Measurements from ENCODE around the gene TNFRSF13B.
"Not testable (repeated sequence)": the region's sequence is repeated elsewhere in the genome, so short reads cannot be mapped to it uniquely, and the experiment has no call there.

The TNFRSF13B gene

DNA sequence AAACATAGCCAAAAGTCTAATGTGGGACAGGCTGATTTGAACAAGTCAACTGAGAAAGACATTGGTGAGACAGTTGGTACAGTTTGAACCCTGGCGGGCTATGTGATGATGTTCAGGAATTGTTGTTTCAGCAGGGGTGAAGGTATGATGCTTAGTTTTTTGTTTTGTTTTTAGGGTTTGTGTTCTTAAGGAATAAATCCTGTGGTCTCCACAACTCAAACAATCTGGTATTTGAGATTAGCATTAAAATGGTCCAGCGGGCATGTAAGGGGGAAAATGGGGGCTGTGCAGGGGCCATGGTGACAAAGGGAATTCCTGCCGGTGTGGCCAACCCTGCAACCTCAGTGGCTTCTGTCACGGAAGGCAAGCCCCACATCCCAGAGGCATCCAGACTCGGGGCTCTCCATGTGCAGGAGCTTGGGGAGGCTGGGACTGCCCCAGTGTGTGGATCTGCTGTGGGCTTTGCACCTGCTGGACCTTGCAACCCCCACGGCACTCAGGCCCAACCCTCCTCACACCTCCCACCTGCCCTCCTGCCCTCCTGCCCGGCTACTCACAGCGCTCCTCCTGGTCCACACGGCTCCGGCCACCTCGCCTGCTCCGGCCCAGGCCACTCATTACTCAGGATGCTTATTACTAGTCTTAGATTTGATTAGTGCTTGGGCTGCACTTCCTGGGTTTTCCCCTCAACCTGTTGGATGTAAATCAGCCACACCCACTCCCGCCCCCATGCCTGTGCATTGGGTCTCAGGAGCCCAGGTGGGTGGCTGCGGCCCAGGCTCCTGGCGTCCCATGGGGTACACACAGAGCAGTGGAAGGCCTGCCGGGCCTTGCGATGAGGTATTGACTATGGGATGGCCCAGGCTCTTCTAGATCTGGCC, at the start of gene TNFRSF13B:
Gene TNFRSF13B, minus strand, starts transcription at position 661 of the 881 bp plus-strand sequence. Its CDS starts 43 bp downstream, at position 618.
- no peak for DNase-seq

DNA sequence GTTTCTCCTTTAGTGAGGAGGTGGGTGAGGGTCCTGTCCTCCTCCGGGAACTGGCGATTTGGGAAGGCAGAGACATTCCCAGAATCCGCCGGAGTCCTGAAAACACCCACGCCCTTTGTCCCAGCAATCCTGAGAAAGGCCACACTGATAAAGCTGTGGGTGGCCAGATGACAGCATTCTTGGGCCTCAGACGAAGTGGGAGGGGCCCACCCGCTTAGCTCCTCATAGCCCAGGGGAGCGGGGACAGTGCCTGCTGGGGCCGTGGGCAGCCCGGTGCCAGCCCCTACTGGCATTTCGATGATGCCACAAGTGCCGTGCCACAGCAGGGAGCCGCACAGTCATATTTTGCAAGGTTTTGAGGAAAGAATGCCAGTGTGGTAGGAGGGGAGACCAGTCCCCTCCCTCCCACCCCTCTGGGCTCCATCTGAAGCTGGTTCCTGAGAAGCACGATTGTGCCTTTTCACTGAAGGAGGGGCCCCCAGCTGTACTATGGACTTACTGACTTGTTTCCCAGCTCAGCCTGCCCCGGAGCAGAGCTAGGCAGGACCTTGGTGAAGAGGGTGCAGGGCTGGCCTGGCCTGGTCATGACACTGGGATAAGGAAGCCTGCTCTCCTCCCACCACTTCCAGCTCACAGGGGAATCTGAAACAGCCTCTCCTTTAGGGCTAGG, 49.4 kb upstream of the TNFRSF13B start:
- no peak for DNase-seq

DNA sequence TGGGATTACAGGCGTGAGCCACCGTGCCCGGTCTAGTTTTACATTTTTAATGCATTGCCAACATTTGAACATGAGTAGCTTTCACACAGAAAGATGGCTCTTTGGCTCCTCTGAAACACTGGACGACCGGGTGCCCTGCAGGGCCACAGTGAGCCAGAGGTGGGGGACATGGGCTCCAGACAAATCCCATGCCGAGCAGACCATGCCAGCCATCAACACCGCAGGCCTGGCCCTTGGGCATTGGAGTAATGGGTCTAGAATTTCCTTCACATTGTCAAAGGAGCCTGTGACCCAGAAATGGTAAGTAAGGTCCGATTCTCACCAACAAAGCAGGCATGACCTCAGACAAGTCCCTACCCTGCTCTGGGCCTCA, 48.9 kb upstream of the TNFRSF13B start:
- no peak for DNase-seq

DNA sequence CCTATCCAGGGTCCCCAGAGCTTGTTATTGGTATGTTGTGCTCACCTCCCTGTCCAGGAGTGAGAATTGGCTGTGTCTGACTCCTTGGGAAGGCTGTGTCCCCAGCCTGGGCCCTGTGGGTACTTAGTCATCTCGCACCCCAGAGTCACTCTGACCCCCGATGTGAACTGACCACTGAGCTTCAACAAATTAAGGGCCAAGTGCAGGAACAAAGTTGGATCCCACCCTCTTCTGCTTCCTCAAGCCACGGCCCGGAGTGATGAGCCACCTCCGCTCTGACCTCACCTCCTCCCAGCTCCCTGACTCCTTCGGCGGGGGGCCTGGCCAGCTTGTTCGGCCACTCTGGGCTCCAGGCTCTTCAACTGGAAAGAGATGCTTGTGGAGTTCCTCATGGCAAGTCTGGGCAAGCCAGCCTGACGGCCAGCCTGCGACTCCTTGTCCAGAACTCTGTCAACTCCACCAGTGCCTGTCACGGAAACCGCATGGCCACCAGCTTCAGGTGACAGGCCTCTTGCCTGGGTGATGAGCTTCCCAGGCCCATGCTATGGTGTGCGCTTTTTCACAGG, 48.1 kb upstream of the TNFRSF13B start:
- no peak for DNase-seq

DNA sequence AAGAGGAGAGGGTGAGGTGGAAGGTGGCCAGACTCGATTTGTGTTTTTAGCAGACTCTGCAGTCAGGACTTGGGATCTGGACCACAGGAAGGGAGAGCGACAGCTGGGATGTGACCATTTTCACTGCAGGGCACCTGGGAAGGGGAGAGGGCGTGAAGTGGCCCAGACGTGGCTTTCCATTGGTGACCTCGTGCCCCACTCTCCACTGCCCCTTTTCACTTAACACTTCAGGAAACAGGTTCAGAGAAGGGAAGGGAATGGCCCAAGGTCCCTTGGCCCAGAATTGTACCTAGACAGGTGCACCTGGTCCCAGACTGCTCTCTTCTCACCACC, 47.5 kb upstream of the TNFRSF13B start:
- DNase-seq = no peak

DNA sequence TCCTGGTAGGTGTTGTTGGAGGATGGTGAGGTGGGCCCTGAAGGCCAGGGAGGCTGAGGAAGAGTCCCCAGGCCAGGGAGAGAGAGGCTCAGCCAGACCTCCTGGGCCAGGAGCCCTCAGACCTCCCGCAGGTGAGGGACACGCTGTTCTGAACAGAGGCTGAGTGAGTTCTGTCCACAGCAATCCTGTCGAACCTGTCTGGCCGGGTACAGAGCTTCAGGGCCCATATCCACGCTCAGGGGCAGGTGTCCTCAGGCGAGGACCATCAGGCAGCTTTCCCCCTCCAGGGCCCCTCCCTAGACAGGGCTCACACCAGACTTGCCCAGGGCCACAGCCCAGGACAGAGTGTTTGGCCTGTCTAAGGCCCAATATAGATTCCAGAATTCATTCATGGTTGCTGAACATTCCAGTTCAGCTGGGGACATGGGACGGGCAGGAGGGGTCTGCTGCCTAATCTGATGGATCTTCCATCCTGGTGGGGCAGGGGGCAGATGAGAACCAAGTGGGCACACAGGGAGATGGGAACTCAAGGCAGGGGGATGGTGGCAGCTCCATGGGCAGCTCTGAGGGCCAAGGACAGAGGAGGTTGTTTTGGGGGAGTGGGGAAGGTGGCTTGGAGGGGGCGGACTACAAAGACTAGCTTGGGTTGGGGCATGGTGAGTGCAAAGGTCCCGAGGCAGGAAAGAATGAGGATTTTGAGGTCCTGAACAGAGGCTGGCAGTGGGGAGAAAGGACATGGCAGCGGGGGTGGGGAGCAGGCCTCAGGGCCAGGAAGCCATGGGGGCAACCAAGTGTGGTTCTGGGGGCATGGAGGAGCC, 46.9 kb upstream of the TNFRSF13B start:
- no peak for DNase-seq

DNA sequence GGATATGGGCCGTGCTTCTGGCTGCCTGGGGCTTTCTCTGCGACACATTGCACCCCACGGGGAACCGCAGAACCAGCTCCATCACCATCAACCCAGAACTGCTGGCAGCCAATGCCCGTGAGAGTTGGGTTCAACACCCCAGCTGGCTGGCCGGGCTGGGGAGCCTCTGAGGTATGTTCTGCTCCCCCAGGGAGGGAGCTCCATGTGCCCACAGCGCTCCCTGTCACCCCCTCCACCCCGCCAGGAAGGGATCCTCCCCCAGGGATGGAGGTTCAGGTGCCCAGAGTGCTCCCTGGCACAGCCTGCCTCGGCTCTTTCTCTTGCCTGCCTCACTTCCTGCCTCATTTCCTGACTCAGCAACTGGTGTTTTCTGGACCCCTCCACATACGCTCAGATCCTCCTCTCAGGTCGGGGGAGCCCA, 46.1 kb upstream of the TNFRSF13B start:
- DNase-seq = no peak

DNA sequence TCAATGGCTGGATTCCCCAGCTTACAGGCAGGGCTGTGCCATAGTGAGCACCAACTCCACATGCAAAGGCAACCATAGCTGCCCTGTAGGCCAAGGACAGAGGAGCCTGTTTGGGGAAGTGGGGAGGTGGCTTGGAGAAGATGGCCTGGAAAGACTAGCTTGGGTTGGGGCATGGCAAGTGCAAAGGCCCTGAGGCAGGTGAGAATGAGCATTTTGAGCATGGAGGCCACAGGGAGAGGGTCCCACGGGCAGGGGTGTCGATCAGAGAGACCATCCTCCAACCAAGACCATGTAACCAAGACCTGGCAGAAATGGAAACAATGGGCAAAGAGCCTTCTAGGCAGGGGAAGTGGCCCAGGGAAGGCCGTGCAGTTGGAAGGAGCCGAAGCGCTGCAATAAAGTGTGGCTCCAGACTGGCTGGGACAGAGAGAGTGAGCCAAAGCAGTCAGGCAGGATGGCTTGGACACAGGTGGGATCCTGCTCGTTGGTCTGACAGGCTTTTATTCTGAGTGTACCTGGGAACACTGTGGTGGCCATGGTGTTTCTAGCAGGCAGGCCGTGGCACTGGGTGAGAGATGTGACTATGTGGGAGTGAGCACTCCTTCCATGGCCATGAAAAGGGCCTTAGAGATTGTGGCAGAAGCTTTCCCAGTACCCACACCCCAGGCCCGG, 45.6 kb upstream of the TNFRSF13B start:
- no peak for DNase-seq

DNA sequence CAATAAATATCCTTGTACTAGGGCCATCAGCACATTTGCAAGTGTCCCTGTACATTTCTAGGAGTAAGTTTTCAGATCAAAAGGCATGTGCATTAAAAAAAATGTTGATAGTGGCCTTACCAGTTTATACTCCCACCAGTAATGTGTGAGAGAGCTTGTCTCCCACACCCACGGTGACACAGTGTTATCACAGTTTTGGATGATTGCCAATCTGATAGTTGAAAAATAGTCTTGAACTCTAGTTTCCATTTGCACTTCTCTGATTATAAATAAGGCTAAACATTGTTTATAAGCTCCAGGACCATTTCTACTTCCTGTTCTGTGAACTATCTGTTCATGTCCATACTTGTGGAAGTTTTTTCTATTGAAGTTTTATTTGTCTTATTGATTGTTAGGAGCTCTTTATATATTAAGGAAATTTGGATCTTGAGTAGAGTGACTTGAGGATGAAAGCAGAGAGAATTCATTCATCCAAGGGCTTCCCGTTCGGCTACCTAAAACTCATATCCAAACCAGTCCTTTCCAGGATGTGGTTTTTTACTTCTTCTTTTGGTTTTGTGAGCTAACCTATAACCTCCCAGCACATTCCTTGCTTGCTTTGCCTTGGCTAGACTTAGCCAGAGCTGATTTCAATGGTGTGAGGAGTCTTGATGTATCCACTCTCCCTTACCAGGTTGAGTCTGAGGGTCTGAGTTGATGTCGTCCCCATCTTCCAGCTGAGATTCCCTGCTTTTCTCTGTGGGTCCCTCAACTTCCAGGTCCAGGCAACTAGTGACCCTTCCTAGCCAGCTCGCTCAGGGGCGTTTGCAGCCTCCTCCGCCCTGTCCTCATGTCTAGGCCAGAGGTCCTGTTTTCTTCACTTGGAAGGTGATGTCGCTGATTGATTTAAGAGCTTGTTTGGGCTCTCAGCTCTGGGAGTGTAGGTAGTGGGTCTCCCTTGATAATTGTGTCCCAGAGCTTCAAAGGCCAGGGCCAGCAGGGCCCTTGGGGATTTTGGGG, 44.6 kb upstream of the TNFRSF13B start:
- not testable (repeated sequence) for DNase-seq

DNA sequence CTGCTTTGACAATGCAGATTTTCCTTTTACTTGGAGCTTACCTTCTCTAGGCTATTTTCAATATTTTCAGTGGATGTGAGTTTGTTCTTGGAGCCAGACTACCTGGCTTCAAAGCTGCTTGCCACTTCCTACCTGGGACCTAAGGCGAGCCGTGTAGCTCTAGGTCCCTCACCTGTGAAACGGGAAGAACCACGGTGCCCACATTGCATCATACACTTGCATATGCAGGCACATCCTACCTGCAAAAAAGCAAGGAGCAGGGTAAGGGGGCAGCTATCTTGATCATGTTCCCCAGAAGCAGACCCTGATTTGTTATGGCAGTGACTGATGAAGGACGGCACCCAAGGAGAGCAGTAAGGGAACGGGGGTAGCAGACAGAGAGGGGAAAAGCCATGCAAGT, 43.3 kb upstream of the TNFRSF13B start:
- no peak for DNase-seq

DNA sequence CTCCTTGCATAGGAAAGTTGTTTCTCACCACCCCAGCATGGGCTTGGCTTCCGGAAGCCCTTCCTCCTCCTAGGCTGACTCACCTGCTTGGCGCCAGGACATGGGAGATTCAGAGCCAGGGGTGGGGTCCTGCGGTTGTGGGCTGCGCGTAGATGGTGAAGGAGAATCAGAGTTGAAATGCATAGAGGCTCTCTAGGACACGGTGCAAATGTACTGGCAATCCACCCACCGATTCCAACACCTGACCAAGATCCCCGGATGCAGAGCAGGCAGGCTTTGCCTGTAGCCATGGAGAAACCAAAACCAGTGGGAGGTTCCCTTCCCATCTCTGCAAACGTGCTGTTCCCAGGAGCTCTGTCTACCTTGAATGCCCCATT, 42.8 kb upstream of the TNFRSF13B start:
- DNase-seq = not testable (repeated sequence)

DNA sequence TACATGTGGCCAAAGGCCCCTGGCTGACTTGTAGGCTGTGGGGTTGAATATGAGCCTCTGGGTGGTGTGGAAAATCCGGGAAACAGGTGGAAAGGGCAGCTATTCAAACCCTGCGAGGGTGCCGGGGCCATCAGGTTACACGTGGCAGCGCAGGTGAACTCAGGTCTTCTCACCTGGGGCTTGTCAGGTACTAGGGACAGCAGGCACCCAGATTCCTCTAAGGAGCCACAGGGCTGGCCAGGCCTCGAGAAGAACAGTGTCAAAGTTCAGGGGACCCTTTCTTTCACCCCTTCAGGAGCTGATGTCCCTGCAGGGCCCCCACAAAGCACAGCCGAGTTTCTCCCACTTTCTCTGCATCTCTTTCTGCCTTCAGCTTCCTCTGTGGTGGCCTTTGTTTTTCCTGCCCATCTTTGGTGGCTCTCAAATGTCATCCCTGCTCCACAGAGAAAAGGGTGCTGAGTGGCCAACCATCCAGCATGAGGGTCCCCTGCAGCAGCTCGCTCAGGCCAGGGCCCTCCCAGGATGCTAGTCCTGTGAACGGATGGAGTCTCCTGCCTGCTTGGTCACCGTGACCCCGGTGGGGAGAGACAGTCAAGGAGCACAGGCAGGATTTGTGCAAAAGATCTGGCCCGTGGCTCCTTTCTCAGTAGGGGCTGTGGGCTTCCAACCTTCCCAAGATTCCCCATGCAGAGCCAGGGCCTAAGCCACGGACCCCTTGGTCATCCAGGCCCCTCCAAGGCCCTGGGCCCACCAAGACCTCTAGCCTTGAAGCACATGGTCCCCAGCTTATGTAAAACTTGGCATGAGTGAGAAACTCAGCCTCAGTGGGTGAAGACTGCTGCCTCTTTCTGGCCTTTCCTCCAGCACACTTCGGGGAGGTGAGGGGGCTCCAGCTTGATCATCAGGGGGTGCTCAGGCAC, 42.2 kb upstream of the TNFRSF13B start:
- DNase-seq = not testable (repeated sequence)

DNA sequence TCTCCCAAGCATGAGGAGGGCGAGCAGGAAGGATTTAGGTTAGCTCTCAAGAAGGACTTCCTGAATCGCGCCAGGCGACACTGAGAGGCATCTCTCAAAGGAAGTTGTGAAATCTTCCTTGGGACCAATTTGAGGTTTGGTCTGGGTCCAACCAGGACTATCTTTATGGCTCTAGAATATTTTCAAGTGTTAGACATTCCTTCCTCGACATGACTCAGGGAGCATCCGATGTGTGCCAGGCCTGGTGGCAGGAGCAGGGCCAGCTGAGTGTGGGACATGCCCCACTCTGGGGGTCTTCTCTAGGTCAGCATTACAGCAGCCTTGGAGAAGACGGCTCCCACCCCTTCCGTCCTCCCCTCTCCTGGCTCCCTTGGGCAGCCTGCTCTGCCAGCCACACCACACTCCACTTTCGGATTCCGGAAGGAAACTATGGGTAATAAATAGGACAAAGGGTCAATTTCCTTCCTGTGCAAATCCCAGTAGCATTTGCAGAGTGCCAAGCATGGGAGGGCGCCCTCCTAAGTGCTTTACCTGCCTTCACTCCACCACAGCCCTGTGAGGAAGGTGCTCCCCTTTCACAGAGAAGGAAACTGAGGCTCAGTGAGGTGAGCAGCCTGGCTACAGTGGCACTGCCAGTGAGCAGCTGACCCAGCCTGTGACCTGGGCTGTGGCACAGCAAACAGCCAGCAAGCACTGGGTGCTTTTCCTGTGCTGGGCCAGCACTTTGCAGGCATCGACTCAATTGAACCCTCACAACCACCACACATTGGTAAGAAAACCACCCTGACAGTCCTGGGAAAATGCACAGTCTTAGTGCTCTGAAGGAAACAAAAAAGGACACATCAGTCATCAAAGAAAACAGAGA, 39.4 kb upstream of the TNFRSF13B start:
- not testable (repeated sequence) for DNase-seq

DNA sequence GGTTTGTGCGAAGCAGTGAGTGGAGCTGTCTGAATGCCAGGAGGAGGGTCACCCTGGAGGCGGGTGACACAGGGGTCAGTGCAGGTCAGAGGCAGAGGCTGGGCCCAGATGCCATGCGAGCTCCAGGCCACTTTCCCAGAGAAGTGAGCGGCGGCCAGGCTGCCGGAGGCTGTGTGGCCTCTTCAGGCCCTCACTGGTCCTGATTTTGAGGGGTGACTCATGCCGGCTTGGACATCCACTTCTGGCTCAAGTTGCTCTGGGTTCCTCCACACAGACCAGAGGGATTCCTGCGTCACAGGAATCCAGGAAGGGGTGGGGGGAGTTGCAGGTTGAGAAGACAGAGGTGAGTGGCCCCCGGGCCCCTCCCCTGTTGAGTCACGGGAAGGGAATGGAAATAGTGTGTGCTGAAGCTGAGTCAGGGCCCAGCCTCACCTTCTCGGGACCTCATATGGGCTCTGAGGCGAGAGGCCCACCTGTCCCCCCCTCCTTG, 38.7 kb upstream of the TNFRSF13B start:
- DNase-seq = not testable (repeated sequence)

DNA sequence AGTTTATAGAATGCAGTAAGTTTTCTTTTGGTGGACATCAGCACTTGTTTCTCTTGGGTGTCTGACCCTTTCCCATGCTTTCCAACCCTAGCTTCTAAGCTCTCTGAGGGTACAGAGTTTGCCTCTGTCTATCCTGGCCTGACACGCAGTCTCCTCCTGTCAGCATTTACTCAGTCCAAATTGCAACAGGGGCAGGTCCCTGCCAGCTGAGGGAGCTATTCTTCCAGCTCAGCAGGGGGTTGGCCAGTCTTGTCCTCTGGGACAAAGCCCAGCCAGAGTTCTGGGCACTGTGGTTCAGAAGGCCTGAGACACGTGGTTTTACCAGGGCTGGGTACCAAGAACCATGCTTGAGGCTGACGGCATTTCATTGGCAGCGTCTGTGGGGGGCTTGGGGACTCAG, 38.1 kb upstream of the TNFRSF13B start:
- not testable (repeated sequence) for DNase-seq

DNA sequence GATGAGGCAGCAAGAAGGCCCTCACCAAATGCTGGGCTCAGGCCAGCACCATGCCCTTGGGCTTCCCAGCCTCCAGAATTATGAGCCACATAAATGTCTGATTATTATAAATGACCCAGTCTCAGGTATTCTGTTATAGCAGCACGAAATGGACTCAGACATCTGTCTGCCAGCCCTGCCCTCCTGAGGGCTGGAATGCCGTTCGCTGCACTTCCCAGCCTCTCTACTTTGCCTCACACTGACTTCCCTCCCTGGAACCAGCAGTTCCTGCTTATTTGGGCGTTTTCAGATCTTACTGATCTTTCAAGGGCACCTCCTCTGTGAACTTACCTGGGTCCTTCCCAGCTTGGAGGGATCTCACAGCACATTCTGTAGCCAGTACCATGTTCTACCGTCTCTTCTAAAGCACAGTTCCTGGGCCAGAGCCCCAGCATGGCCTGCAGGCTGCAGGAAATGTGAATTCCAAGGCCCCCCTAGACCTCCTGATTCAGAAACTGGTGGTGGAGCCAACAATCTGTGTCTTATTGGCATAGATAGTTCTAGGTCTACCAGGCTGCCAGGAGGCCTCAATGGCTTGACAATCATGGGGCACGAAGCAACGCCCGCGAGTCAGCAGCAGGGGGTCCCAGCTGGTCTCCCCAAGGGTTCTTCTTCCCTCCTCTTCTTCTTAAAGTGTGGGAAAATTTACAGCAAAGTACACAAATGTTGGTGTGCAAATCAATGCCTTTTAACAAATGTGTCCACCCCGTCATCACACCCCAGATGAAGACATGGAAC, 36.9 kb upstream of the TNFRSF13B start:
- DNase-seq = not testable (repeated sequence)

DNA sequence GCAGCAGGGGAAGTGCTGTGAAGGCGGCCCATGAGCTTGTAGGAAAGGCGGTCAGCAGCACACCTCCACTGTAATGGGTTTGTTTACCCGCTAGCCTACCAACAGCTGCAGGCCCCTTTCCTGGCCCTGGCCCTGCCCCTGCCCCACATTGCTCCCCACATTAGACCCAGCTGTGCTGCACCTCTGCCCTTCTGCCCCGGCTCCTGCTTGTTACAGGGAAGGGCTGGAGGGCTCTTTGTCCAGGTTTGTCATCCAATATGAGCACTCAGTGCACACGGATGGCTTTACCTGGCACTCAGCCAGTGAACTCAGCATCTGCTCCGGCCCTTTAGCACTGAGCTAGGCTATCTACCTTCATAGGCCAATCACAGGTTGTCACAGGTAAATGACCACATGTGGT, 36.0 kb upstream of the TNFRSF13B start:
- not testable (repeated sequence) for DNase-seq

DNA sequence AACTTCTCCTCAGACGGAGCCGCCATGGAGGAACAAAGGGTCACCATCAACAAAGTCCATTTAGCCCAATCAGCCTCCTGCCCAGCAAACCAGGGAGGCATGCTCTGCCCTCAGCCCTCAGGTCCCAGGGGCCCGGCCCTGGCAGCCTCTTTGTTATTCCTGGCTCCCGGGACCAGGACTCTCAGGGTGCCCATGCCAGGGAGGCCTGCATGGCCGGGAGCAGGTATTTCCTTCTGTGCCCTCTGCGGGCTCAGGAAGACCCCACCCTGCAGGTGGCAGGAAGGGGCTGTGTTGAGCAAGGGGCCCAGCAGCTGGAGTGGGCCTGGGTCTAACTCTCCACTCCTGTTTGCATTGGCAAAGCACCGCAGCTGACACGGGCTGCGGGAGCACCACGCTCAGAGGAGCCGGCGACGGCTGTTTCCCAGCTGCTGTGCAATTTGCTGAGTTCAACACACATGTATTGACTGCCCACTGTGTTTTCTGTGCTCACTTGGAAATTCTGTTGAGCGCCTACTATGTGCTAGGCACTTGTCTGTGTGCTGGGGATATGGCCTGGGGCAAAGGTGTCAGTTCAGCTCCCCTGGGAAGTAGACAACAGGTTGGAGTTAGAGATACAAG, 33.2 kb upstream of the TNFRSF13B start:
- DNase-seq = not testable (repeated sequence)

Measured in activated naive CD4-positive, alpha-beta T cell treated with anti-CD3 and anti-CD28 coated beads, Interleukin-2, amount 50 U/mL, for 16 hours (primary cell).